GM18498 (cell line): ENCODE data around the gene PZP.

Experiments used
- ATAC-seq: cut with Tn5 transposase; IDR thresholded peaks from one replicate; pipeline ENCODE4 v1.9.1; 2021; ENCODE audit warnings: mild to moderate bottlenecking, moderate library complexity; ENCODE audit not compliant: unreplicated experiment

PZP gene

GRCh38 chr12:9106610-9107541 lies 101.3 kb downstream of the PZP start:
- no peak for ATAC-seq

- ATAC-seq: no peak
Measured at GRCh38 chr12:9106067-9106466, 102.1 kb downstream of the PZP start.

- ATAC-seq: no peak
Measured at GRCh38 chr12:9104767-9105423, 103.3 kb downstream of the PZP start.

- no peak for ATAC-seq
Measured at GRCh38 chr12:9104087-9104486, 104.1 kb downstream of the PZP start.

DNA sequence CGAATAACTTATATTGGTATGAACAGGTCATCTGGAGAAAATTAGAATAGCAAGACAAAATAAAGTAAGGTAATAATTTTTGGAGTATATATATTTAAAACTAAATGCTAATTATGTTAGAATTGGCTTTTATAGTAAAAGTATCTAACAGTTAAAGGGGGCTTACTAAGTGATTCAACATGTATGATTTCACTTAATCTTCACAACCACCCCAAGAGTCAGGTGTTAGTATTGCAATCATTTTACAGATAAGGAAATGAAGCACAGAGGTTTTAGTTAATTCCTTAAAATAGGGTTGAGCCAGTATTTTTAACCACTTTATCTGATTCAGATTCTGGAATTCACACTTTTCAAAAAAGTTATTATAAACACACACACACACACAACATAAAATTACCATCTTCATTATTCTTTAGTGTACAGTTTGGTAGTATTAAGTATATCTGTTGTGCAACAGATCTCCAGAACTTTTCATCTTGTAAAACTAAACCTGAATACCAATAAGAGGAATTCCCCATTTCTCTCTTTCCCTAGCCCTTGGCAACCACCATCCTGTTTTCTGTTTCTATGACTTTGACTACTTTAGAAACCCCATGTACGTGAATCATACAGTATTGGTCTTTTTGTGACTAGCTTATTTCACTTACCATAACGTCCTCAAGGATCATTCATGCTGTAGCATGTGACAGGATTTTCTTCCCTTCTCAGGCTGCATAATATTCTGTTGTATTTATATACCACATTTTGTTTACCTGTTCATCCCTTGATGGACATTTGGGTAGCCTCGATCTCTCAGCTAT lies 104.9 kb downstream of the PZP start:
- ATAC-seq: no peak

GRCh38 chr12:9101018-9101687 lies 107.0 kb downstream of the PZP start:
- no peak for ATAC-seq

GRCh38 chr12:9099552-9100190 lies 108.5 kb downstream of the PZP start:
- no peak for ATAC-seq
